ENCODE measurements around the gene FDX1. TPM values are rescaled to one million over a fixed set of nuclear protein-coding genes. Genes with fewer than 3 reads are reported as not detected.

FDX1 gene
- total and polyA plus RNA-seq, 2 of the 13 experiments (the other 11 are each of a cell fraction or from before 2014, with no cell fraction given), result 4.5 to 13.1 TPM

GRCh38 chr11:110481523-110481922 lies 51.8 kb downstream of the FDX1 start (continued):
- no peak for TF ChIP-seq ZNF720 (CRISPR knock-in tag; IDR thresholded peaks at IDR 0.05)
- TF ChIP-seq FOSL2 (CRISPR knock-in tag; IDR thresholded peaks at IDR 0.05), result no peak
- no peak for TF ChIP-seq ZNF333 (CRISPR knock-in tag; IDR thresholded peaks at IDR 0.05; ENCODE audit: borderline replicate concordance)
- TF ChIP-seq ZNF232 (CRISPR knock-in tag; IDR thresholded peaks at IDR 0.05; ENCODE audit: borderline replicate concordance), result no peak
- TF ChIP-seq, protein P1, sequence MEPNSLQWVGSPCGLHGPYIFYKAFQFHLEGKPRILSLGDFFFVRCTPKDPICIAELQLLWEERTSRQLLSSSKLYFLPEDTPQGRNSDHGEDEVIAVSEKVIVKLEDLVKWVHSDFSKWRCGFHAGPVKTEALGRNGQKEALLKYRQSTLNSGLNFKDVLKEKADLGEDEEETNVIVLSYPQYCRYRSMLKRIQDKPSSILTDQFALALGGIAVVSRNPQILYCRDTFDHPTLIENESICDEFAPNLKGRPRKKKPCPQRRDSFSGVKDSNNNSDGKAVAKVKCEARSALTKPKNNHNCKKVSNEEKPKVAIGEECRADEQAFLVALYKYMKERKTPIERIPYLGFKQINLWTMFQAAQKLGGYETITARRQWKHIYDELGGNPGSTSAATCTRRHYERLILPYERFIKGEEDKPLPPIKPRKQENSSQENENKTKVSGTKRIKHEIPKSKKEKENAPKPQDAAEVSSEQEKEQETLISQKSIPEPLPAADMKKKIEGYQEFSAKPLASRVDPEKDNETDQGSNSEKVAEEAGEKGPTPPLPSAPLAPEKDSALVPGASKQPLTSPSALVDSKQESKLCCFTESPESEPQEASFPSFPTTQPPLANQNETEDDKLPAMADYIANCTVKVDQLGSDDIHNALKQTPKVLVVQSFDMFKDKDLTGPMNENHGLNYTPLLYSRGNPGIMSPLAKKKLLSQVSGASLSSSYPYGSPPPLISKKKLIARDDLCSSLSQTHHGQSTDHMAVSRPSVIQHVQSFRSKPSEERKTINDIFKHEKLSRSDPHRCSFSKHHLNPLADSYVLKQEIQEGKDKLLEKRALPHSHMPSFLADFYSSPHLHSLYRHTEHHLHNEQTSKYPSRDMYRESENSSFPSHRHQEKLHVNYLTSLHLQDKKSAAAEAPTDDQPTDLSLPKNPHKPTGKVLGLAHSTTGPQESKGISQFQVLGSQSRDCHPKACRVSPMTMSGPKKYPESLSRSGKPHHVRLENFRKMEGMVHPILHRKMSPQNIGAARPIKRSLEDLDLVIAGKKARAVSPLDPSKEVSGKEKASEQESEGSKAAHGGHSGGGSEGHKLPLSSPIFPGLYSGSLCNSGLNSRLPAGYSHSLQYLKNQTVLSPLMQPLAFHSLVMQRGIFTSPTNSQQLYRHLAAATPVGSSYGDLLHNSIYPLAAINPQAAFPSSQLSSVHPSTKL (CRISPR knock-in tag; IDR thresholded peaks at IDR 0.05), result no peak
- TF ChIP-seq MED8 (CRISPR knock-in tag; IDR thresholded peaks at IDR 0.05; ENCODE audit: insufficient replicate concordance), result no peak
- no peak for TF ChIP-seq ZNF33B (CRISPR knock-in tag; IDR thresholded peaks at IDR 0.05)
- no peak for TF ChIP-seq NPAS2 (CRISPR knock-in tag; IDR thresholded peaks at IDR 0.05; ENCODE audit: borderline replicate concordance)

DNA sequence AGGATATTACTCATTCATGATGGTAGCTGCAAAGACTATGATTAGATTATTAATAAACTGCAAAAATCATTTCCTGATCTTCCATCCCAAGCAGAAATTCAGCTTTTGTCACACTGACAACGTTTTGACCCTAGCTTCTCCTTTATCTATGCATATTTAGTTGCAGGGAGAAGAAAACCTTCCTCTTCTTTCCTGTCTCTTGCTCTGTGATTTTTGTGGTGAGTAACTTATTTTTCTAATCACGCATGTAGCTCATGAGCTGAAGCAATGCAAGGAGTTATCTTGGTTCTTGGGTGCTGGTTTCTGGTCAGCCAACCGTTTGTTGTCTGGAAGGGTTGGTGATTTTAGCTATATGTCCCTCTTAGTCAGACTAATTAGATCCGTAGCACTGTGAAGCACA lies 56.4 kb downstream of the FDX1 start:
- intact Hi-C loops (cut with micrococcal nuclease; ENCODE audit: unreplicated experiment) (no loop called here), in situ Hi-C loops (cut with HindIII; ENCODE audit: extremely low pct_ligation_motif_present, low pct_unique_long_range_greater_than_20kb) (no loop called here)
- no TSS peak for BruUV-seq (replicated peaks)
- POLR2A ChIA-PET, result no interaction called here
- Histone ChIP-seq H3K4me3 (replicated peaks in 1 of 3; ENCODE audit: insufficient read depth in 1 of 3, low read depth in 2 of 3, low read length in 3 of 3) (no peak overlapping the region), H3K4me1 (ENCODE audit: insufficient read depth, low read length) (no peaks in the 10 kb centered on the region), H3K27ac (ENCODE audit: extremely low read length, insufficient read depth, low read length) (no peak overlapping the region), H4K20me1 (ENCODE audit: insufficient read depth, low read length) (no peaks in the 10 kb centered on the region), H3K9me3 (ENCODE audit: low read length) (no peaks in the 10 kb centered on the region), H3K9ac (ENCODE audit: insufficient read depth, low read depth, low read length) (no peak overlapping the region), H3K36me3 (replicated peaks in 1 of 2; ENCODE audit: control insufficient read depth in 1 of 2, insufficient read depth in 2 of 2, low read length in 2 of 2) (no peaks in the 10 kb centered on the region), H3K4me2 (ENCODE audit: low read depth, low read length) (no peak overlapping the region), H2AFZ (ENCODE audit: low read length) (no peak overlapping the region), H3K27me3 (ENCODE audit: control insufficient read depth in 1 of 2, insufficient read depth in 2 of 2, low read length in 2 of 2) (no peaks in the 10 kb centered on the region), H3K79me2 (ENCODE audit: insufficient read depth, low read length) (no peaks in the 10 kb centered on the region)
- WGBS (ENCODE audit: low lambda C conversion rate), result 1% methylated on average over 4 of the region's 4 CpGs
- DNase-seq (ENCODE audit: low spot score), result no peak
- no peak for ATAC-seq
- no peak for FAIRE-seq
- CTCF ChIA-PET (ENCODE audit: low intra/inter-chr PET ratio, low total read pairs), result interaction anchor here (0.6 kb wide), 1 partner anchor 796 kb away, joined by 3 read pairs; no protein-coding TSS in a partner anchor
- no peak for TF ChIP-seq HHEX (CRISPR knock-in tag; IDR thresholded peaks at IDR 0.05)
- TF ChIP-seq HNF1B (CRISPR knock-in tag; IDR thresholded peaks at IDR 0.05), result no peak
- no peak for TF ChIP-seq BCL3 (CRISPR knock-in tag; IDR thresholded peaks at IDR 0.05)
- TF ChIP-seq HMG20B (CRISPR knock-in tag; conservative IDR thresholded peaks at IDR 0.05), result no peak
- TF ChIP-seq ZNF30 (CRISPR knock-in tag; IDR thresholded peaks at IDR 0.05), result no peak
- no peak for TF ChIP-seq ZMAT5 (CRISPR knock-in tag; IDR thresholded peaks at IDR 0.05; ENCODE audit: borderline replicate concordance, low read depth)
- TF ChIP-seq CHCHD3 (CRISPR knock-in tag; IDR thresholded peaks at IDR 0.05), result no peak

Data from HepG2 (cell line).